Endothelial cell of umbilical vein (primary cell): ENCODE measurements around the gene C16orf89. TPM values are rescaled to one million over a fixed set of nuclear protein-coding genes. Genes with fewer than 3 reads are reported as not detected.

Source experiments
- BruUV-seq: library from RNA; stranded (reverse); fragments of 400-500 nt; replicated peaks from 2 replicates; lab custom pipeline; 2021; lab: Mats Ljungman, UMichigan
- CTCF ChIA-PET: fragments of 300-600, 350-600 bp; sonication (Branson Sonifier 250); formaldehyde crosslinking; loops from one replicate; lab custom pipeline; 2021; ENCODE audit warnings: antibody characterized with exemption, inconsistent platforms; lab: Charles Lee
- POLR2A ChIA-PET: fragments of 300-600, 350-600 bp; sonication (Branson Sonifier 250); formaldehyde crosslinking; loops from one replicate; lab custom pipeline; 2021; ENCODE audit warnings: antibody characterized with exemption, inconsistent platforms; lab: Charles Lee
- DNase-seq: peaks from one replicate; pipeline ENCODE4 v3.0.0-alpha.2; 2011; ENCODE audit warnings: low read depth, low spot score
- FAIRE-seq: peaks from 2 replicates; lab custom pipeline; 2011; peaks lifted over from hg19 to GRCh38; lab: Jason Lieb, UNC
- H2AFZ ChIP-seq: 2 replicates; pipeline ENCODE4 v1.6.0; 2012; ENCODE audit warnings: low read depth, low read length, control low read depth, inconsistent platforms
- H3K27ac ChIP-seq: 2 replicates; pipeline ENCODE4 v1.5.1; 2011; ENCODE audit warnings: low read depth, mild to moderate bottlenecking, control low read depth, low read length, moderate library complexity; ENCODE audit not compliant: insufficient read depth
- H3K27me3 ChIP-seq, 2 experiments: 2 replicates each; pipeline versions ENCODE4 v1.6.0 to v1.6.1; 2011; ENCODE audit warnings: low read length in 2 of 2, mixed read lengths in 1 of 2; ENCODE audit not compliant: control insufficient read depth in 2 of 2, insufficient read depth in 2 of 2
- H3K36me3 ChIP-seq, 2 experiments: 2 replicates in 1 of 2; 3 replicates in 1 of 2; pipeline ENCODE4 v1.5.1; 2011; ENCODE audit warnings: low read length in 2 of 2, mild to moderate bottlenecking in 1 of 2, moderate library complexity in 1 of 2; ENCODE audit not compliant: control insufficient read depth in 2 of 2, insufficient read depth in 2 of 2; ENCODE audit errors: extremely low read depth in 1 of 2
- H3K4me1 ChIP-seq: 3 replicates; pipeline ENCODE4 v1.5.1; 2011; ENCODE audit warnings: mild to moderate bottlenecking, low read length; ENCODE audit not compliant: control insufficient read depth, insufficient read depth; ENCODE audit errors: extremely low read depth
- H3K4me2 ChIP-seq: 2 replicates; pipeline ENCODE4 v1.6.1; 2011; ENCODE audit warnings: low read length, control low read depth, mixed read lengths; ENCODE audit not compliant: insufficient read depth
- H3K4me3 ChIP-seq, 3 experiments: fragments of 200-600 bp in 1 of 3; sonication (generic), shearing (Covaris generic) in 1 of 3; replicated peaks in 1 of 3; 2 replicates each; pipeline ENCODE4 v1.5.1; 2011 to 2016; ENCODE audit warnings: control low read depth in 3 of 3, low read length in 3 of 3, mild to moderate bottlenecking in 2 of 3, inconsistent platforms in 1 of 3, low read depth in 1 of 3, moderate library complexity in 1 of 3; ENCODE audit not compliant: insufficient read depth in 1 of 3
- H3K79me2 ChIP-seq: 2 replicates; pipeline ENCODE4 v1.6.0; 2012; ENCODE audit warnings: low read length, inconsistent platforms; ENCODE audit not compliant: control insufficient read depth, insufficient read depth
- H3K9ac ChIP-seq: replicated peaks from 2 replicates; pipeline ENCODE3; 2011; ENCODE audit warnings: low read length, control low read depth; ENCODE audit not compliant: insufficient read depth; ENCODE audit errors: extremely low read depth
- H3K9me1 ChIP-seq: replicated peaks from 3 replicates; pipeline ENCODE4 v1.6.0; 2011; ENCODE audit warnings: mild to moderate bottlenecking, low read length; ENCODE audit not compliant: control insufficient read depth, insufficient read depth; ENCODE audit errors: extremely low read depth
- H3K9me3 ChIP-seq: replicated peaks from 2 replicates; pipeline ENCODE4 v1.5.1; 2012; ENCODE audit warnings: low read length, inconsistent platforms; ENCODE audit not compliant: control insufficient read depth, insufficient read depth
- H4K20me1 ChIP-seq: replicated peaks from 2 replicates; pipeline ENCODE3; 2011; ENCODE audit warnings: mild to moderate bottlenecking, low read length; ENCODE audit not compliant: control insufficient read depth, insufficient read depth; ENCODE audit errors: extremely low read depth
- EZH2 ChIP-seq: IDR thresholded peaks from 2 replicates; pipeline ENCODE4 v1.6.1; 2012; ENCODE audit warnings: borderline replicate concordance, low read depth, mild to moderate bottlenecking, moderate library complexity, low read length, inconsistent platforms; ENCODE audit not compliant: severe bottlenecking
- FOS ChIP-seq: IDR thresholded peaks from 2 replicates; pipeline ENCODE4 v1.6.1; 2011; ENCODE audit warnings: mild to moderate bottlenecking, low read length, moderate library complexity, borderline replicate concordance; ENCODE audit not compliant: insufficient read depth
- GATA2 ChIP-seq: IDR thresholded peaks from 2 replicates; pipeline ENCODE4 v1.7.0; 2011; ENCODE audit warnings: low read depth, mild to moderate bottlenecking, moderate library complexity, mixed read lengths, low read length; ENCODE audit not compliant: insufficient read length, insufficient read depth
- JUN ChIP-seq: IDR thresholded peaks from 2 replicates; pipeline ENCODE4 v1.6.1; 2011; ENCODE audit warnings: borderline replicate concordance, low read depth; ENCODE audit not compliant: insufficient read length, insufficient read depth
- MYC ChIP-seq: IDR thresholded peaks from one replicate; pipeline ENCODE4 v1.6.1; 2011; ENCODE audit warnings: mild to moderate bottlenecking, low read depth, low read length
- POLR2A ChIP-seq: IDR thresholded peaks from 2 replicates; pipeline ENCODE4 v1.6.1; 2012; ENCODE audit warnings: low read depth, mild to moderate bottlenecking, control low read depth, low read length
- POLR2AphosphoS5 ChIP-seq: IDR thresholded peaks from 2 replicates; pipeline ENCODE4 v1.6.1; 2012; ENCODE audit warnings: low read depth, mild to moderate bottlenecking, control low read depth, low read length, moderate library complexity; ENCODE audit not compliant: insufficient read depth
- dilution Hi-C: fragments of 300-500 bp; cut with MboI; formaldehyde crosslinking; loops from one replicate; pipeline ENCODE4 v1.15.0; 2019; ENCODE audit warnings: low sequenced_read_pairs; ENCODE audit not compliant: extremely low pct_ligation_motif_present
- intact Hi-C: fragments of 100-400 bp; cut with micrococcal nuclease; formaldehyde crosslinking; loops from one replicate; pipeline ENCODE4 v1.10.0; 2022
- polyA plus RNA-seq, 4 experiments: library from polyadenylated mRNA; depleted of rRNA in 3 of 4; stranded (reverse) in 3 of 4; unstranded in 1 of 4; fragments of >200 nt; gene quantifications; 2 replicates each; pipeline versions ENCODE4 v1.2.1 to v1.2.3, GENCODE V29; 2011 to 2012; ENCODE audit warnings: missing spikeins in 1 of 4
- total RNA-seq: library from RNA; stranded (reverse); gene quantifications from 2 replicates; pipeline ENCODE4 v1.2.3, GENCODE V29; 2021
- TF ChIP-seq, protein P1 (sequence below): IDR thresholded peaks from 2 replicates; pipeline ENCODE4 v1.6.1; 2011; ENCODE audit not compliant: insufficient read depth, insufficient read length
- TF ChIP-seq, protein P2 (sequence below), 2 donors: IDR thresholded peaks; 1 replicate in 1 of 2; 2 replicates in 1 of 2; pipeline ENCODE4 v1.5.1; 2011; ENCODE audit warnings: low read length in 2 of 2, mild to moderate bottlenecking in 2 of 2, moderate library complexity in 2 of 2, control low read depth in 1 of 2, inconsistent platforms in 1 of 2, low read depth in 1 of 2; ENCODE audit not compliant: insufficient read depth in 1 of 2; ENCODE audit errors: extremely low read depth in 1 of 2

C16orf89 gene
- total and polyA plus RNA-seq, 2 donors (not counting 3 experiments of a cell fraction or from before 2014, with no cell fraction given), result not detected

DNA sequence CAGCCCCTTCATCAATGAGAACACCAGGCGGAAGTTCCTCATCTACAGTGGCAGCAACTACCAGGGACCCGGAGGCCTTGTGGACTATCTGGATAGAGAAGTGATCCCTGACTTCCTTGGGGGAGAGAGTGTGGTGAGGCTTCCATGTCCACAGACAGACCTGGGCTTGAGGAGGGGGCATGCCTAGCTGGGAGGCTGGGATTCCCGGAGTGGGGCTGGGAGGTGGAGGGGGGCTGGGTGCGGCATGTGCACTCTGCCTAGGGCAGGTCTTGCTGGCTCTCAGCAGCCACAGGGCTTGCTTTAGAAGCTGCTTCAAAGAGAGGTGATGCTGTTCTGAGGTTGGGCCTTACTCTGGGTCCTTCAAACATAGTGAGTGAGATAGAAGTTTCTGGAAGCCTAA is 59.8 kb downstream of the C16orf89 start:
- no peak overlapping the region for H2AFZ ChIP-seq
- BruUV-seq, result no TSS peak
- no peak overlapping the region for H3K4me3 ChIP-seq
- ChIA-PET CTCF (interaction anchor here (1.4 kb wide), 1 partner anchor 18 kb away, joined by 3 read pairs; no protein-coding TSS in a partner anchor), POLR2A (no interaction called here)
- no peaks in the 10 kb centered on the region for H3K9me3 ChIP-seq
- intact Hi-C loops (no loop called here), dilution Hi-C loops (no loop called here)
- H3K9me1 ChIP-seq, result no peaks in the 10 kb centered on the region
- FAIRE-seq (no peak), DNase-seq (no peak)
- no peak for TF ChIP-seq GATA2
- TF ChIP-seq POLR2A, result no peak
- TF ChIP-seq FOS, result no peak
- no peak for TF ChIP-seq POLR2AphosphoS5
- no peak for TF ChIP-seq MYC
- H3K4me2 ChIP-seq, result no peak overlapping the region
- no peaks in the 10 kb centered on the region for H3K36me3 ChIP-seq
- no peak overlapping the region for H3K9ac ChIP-seq
- H3K27me3 ChIP-seq, result no peaks in the 10 kb centered on the region
- H3K4me1 ChIP-seq, result no peaks in the 10 kb centered on the region
- H4K20me1 ChIP-seq, result no peaks in the 10 kb centered on the region
- H3K27ac ChIP-seq, result no peak overlapping the region
- no peaks in the 10 kb centered on the region for H3K79me2 ChIP-seq

DNA sequence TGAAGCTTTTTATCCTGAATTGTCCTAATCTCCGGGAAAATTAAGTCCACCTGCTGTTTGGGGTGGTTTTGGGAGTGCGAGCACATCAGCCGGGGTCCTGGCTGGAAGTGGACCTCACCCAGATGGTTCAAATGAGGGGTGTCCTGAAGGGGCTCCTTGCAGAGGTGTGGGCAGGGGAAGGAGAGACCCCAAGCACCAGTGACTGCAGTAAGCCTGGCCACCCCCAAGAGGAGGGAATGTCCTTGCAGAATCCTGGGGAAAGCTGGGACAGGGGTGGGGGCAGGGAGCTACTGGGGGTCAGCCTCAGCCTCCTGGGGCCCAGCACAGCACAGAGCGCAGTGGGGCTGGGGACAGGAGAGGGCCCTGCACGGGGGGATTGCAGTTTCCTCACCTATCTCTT is 61.4 kb downstream of the C16orf89 start:
- no peaks in the 10 kb centered on the region for H3K9me1 ChIP-seq
- H3K4me1 ChIP-seq, result no peaks in the 10 kb centered on the region
- CTCF ChIA-PET, result no interaction called here
- FAIRE-seq (no peak), DNase-seq (no peak)
- H3K9me3 ChIP-seq, result no peaks in the 10 kb centered on the region
- H3K4me2 ChIP-seq, result no peak overlapping the region
- H3K27ac ChIP-seq, result no peak overlapping the region
- POLR2A ChIA-PET, result no interaction called here
- H3K4me3 ChIP-seq, result no peak overlapping the region
- intact Hi-C loops, result no loop called here
- H4K20me1 ChIP-seq, result no peaks in the 10 kb centered on the region
- no peak overlapping the region for H2AFZ ChIP-seq
- H3K27me3 ChIP-seq, result no peaks in the 10 kb centered on the region
- TF ChIP-seq GATA2 (no peak), FOS (no peak), EZH2 (no peak), POLR2AphosphoS5 (no peak), JUN (no peak), POLR2A (no peak), MYC (no peak)
- TF ChIP-seq, protein P1, sequence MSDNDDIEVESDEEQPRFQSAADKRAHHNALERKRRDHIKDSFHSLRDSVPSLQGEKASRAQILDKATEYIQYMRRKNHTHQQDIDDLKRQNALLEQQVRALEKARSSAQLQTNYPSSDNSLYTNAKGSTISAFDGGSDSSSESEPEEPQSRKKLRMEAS, result no peak
- TF ChIP-seq, protein P2, sequence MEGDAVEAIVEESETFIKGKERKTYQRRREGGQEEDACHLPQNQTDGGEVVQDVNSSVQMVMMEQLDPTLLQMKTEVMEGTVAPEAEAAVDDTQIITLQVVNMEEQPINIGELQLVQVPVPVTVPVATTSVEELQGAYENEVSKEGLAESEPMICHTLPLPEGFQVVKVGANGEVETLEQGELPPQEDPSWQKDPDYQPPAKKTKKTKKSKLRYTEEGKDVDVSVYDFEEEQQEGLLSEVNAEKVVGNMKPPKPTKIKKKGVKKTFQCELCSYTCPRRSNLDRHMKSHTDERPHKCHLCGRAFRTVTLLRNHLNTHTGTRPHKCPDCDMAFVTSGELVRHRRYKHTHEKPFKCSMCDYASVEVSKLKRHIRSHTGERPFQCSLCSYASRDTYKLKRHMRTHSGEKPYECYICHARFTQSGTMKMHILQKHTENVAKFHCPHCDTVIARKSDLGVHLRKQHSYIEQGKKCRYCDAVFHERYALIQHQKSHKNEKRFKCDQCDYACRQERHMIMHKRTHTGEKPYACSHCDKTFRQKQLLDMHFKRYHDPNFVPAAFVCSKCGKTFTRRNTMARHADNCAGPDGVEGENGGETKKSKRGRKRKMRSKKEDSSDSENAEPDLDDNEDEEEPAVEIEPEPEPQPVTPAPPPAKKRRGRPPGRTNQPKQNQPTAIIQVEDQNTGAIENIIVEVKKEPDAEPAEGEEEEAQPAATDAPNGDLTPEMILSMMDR (IDR thresholded peaks at IDR 0.05; ENCODE audit: extremely low read depth in 1 of 2, insufficient read depth in 1 of 2, low read depth in 1 of 2, low read length in 2 of 2), result no peak
- no TSS peak for BruUV-seq
- dilution Hi-C loops, result no loop called here
- no peaks in the 10 kb centered on the region for H3K36me3 ChIP-seq
- H3K9ac ChIP-seq, result no peak overlapping the region
- H3K79me2 ChIP-seq, result no peaks in the 10 kb centered on the region
